ENCODE data around the gene SYCE1.

DNA sequence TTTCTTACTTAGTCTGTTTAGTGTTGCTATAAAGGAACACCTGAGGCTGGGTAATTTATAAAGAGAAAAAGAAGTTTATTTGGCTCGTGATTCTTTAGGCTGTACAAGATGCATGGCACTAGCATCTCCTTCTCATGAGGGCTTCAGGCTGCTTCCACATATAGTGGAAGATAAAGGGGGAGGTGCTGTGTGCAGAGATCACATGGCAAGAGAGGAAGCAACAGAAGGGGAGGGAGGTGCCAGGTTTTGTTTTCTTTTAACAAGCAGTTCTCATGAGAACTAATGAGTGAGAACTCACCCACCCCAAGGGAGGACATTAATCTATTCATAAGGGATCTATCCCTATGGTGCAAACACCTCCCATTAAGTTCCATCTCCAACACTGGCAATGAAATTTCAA is 20.9 kb downstream of the SYCE1 start:
- TF ChIP-seq JUND (IDR thresholded peaks at IDR 0.05; ENCODE audit: low read length), result no peak
- no peak for TF ChIP-seq EZH2 (IDR thresholded peaks at IDR 0.05; ENCODE audit: low read depth, low read length, severe bottlenecking)
- TF ChIP-seq NANOG (IDR thresholded peaks at IDR 0.05; ENCODE audit: insufficient read depth, low read depth, low read length, poor library complexity, severe bottlenecking), result no peak
- no peak for TF ChIP-seq MAFK (IDR thresholded peaks at IDR 0.05; ENCODE audit: low read depth, low read length)
- TF ChIP-seq CHD2 (IDR thresholded peaks at IDR 0.05; ENCODE audit: low read length), result no peak
- TF ChIP-seq CTCF (IDR thresholded peaks at IDR 0.05; ENCODE audit: control extremely low read depth in 1 of 3, insufficient read depth in 1 of 3, low read depth in 1 of 3, low read length in 3 of 3), result no peak
- TF ChIP-seq ASH2L (IDR thresholded peaks at IDR 0.05; ENCODE audit: low read length), result no peak
- no peak for TF ChIP-seq RBBP5 (IDR thresholded peaks at IDR 0.05; ENCODE audit: borderline replicate concordance, low read depth, low read length)
- TF ChIP-seq POLR2AphosphoS5 (IDR thresholded peaks at IDR 0.05; ENCODE audit: low read depth, low read length), result no peak
- no peak for TF ChIP-seq RFX5 (IDR thresholded peaks at IDR 0.05; ENCODE audit: borderline replicate concordance, low read depth, low read length)
- TF ChIP-seq BCL11A (IDR thresholded peaks at IDR 0.05; ENCODE audit: low read depth in 2 of 2, low read length in 2 of 2), result no peak

All from H1 (cell line).